ENCODE data around the gene ZSWIM7. TPM values are rescaled to one million over a fixed set of nuclear protein-coding genes. Genes with fewer than 3 reads are reported as not detected.
A peak's percentile ranks its signal among the peaks of the same experiment; 100 is the strongest.

Gene ZSWIM7
- total and polyA plus RNA-seq, 2 of the 4 experiments (the other 2 are of a cell fraction): 6.8 to 12.1 TPM

DNA sequence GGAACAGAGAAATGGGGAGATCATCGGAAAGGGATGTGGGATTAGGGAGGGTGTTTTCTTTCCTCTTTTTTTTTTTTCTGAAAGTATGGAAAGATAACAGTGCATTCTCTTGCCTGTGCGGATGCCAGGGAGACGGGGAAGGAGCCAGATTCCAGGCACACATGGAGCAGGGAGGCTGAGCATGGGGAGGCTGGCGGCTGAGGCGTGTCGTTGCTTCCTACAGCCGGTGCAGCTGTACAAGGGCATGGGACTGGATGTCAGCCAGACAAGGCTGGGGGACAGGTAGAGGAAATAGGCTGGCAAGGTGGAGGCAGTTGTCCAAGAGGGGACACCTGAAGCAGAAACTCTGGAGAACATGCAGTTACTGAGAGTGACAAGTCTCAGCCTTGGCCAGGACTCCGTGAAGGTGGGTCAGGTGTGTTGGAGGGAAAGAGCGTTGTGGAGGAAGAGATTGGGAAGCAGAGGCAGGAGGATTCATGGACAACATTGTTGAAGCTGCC is 71.2 kb downstream of the ZSWIM7 start:
- peaks cover 12% of the 10 kb centered on the region for H3K27me3 ChIP-seq (ENCODE audit: control insufficient read depth, insufficient read depth, low read length)
- no peaks in the 10 kb centered on the region for H3K79me1 ChIP-seq (ENCODE audit: low read depth in 1 of 2, low read length in 2 of 2)
- WGBS, 2 experiments (ENCODE audit: extremely low coverage in 2 of 2, insufficient read length in 1 of 2): 64% methylated on average over 4 of the region's 9 CpGs; no CpG with 5 or more reads in 1 of the 2 experiments
- H2AK9ac ChIP-seq (replicated peaks; ENCODE audit: low read depth, low read length, poor library complexity): peak overlapping the region; percentile 13
- DNase-seq: no peak
- no peak overlapping the region for H3K4me3 ChIP-seq (ENCODE audit: insufficient read depth, low read depth, low read length)
- no peaks in the 10 kb centered on the region for H4K20me1 ChIP-seq (ENCODE audit: insufficient read depth, low read length)
- BruUV-seq (replicated peaks): no TSS peak
- POLR2A ChIA-PET (ENCODE audit: unreplicated experiment): no interaction called here
- no peak overlapping the region for H3K14ac ChIP-seq (replicated peaks; ENCODE audit: low read depth, low read length)
- H2BK120ac ChIP-seq (ENCODE audit: low read depth, low read length): no peak overlapping the region
- CTCF ChIA-PET: no interaction called here
- no peak overlapping the region for H2BK15ac ChIP-seq (ENCODE audit: low read depth, low read length)
- no peak overlapping the region for H3K4me2 ChIP-seq (ENCODE audit: low read depth, low read length)
- dilution Hi-C loops (cut with HindIII; ENCODE audit: low sequenced_read_pairs, unreplicated experiment): no loop called here
- H4K5ac ChIP-seq (ENCODE audit: low read depth, low read length): no peak overlapping the region
- H3K4ac ChIP-seq (ENCODE audit: low read depth, low read length): peak overlapping the region; percentile 2; the same call in 1 of the 2 replicates
- no peak overlapping the region for H2BK5ac ChIP-seq (ENCODE audit: low read depth, low read length, poor library complexity, severe bottlenecking)
- intact Hi-C loops (cut with micrococcal nuclease): no loop called here
- H3K9me3 ChIP-seq (ENCODE audit: control insufficient read depth, insufficient read depth, low read length): no peaks in the 10 kb centered on the region
- peak overlapping the region; percentile 23; the same call in 1 of the 2 replicates for H2BK20ac ChIP-seq (ENCODE audit: low read depth, low read length)
- no peak overlapping the region for H3K18ac ChIP-seq (ENCODE audit: low read depth, low read length)
- peak overlapping the region; percentile 58 for H2AK5ac ChIP-seq (ENCODE audit: low read depth, low read length)
- no peak overlapping the region for H3K27ac ChIP-seq (ENCODE audit: insufficient read depth, low read length)
- TF ChIP-seq NFE2L2 (IDR thresholded peaks at IDR 0.05; ENCODE audit: low read depth, low read length) (no peak), MXI1 (IDR thresholded peaks at IDR 0.05; ENCODE audit: borderline replicate concordance, low read depth, low read length) (no peak), CEBPB (IDR thresholded peaks at IDR 0.05; ENCODE audit: low read depth, low read length) (no peak), USF2 (IDR thresholded peaks at IDR 0.05; ENCODE audit: low read depth, low read length) (no peak), RFX5 (IDR thresholded peaks at IDR 0.05; ENCODE audit: low read depth, low read length) (no peak), SMC3 (IDR thresholded peaks at IDR 0.05; ENCODE audit: low read depth, low read length) (no peak), CHD1 (IDR thresholded peaks at IDR 0.05; ENCODE audit: low read depth, low read length) (no peak), POLR2A (IDR thresholded peaks at IDR 0.05; ENCODE audit: low read depth, low read length) (no peak), ELK1 (IDR thresholded peaks at IDR 0.05; ENCODE audit: borderline replicate concordance, low read depth, low read length) (no peak), MAFK (IDR thresholded peaks at IDR 0.05; ENCODE audit: low read depth, low read length) (no peak), RCOR1 (IDR thresholded peaks at IDR 0.05; ENCODE audit: insufficient replicate concordance, low read length) (no peak), BHLHE40 (IDR thresholded peaks at IDR 0.05; ENCODE audit: low read depth, low read length) (no peak), MAZ (IDR thresholded peaks at IDR 0.05; ENCODE audit: borderline replicate concordance, low read depth, low read length) (no peak), RAD21 (IDR thresholded peaks at IDR 0.05; ENCODE audit: low read length) (no peak), FOS (IDR thresholded peaks at IDR 0.05; ENCODE audit: low read depth, low read length) (no peak)
- TF ChIP-seq, protein P1, sequence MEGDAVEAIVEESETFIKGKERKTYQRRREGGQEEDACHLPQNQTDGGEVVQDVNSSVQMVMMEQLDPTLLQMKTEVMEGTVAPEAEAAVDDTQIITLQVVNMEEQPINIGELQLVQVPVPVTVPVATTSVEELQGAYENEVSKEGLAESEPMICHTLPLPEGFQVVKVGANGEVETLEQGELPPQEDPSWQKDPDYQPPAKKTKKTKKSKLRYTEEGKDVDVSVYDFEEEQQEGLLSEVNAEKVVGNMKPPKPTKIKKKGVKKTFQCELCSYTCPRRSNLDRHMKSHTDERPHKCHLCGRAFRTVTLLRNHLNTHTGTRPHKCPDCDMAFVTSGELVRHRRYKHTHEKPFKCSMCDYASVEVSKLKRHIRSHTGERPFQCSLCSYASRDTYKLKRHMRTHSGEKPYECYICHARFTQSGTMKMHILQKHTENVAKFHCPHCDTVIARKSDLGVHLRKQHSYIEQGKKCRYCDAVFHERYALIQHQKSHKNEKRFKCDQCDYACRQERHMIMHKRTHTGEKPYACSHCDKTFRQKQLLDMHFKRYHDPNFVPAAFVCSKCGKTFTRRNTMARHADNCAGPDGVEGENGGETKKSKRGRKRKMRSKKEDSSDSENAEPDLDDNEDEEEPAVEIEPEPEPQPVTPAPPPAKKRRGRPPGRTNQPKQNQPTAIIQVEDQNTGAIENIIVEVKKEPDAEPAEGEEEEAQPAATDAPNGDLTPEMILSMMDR (conservative IDR thresholded peaks at IDR 0.05; ENCODE audit: low read depth, low read length): no peak
- no peak overlapping the region for H3K23ac ChIP-seq (ENCODE audit: low read depth, low read length)
- H3K4me1 ChIP-seq (ENCODE audit: control insufficient read depth, insufficient read depth, low read length): no peaks in the 10 kb centered on the region
- no peak overlapping the region; the same call in 1 of the 2 replicates for H4K91ac ChIP-seq (ENCODE audit: insufficient read depth, low read depth, low read length)
- H2AFZ ChIP-seq (replicated peaks; ENCODE audit: low read length, poor library complexity): no peak overlapping the region
- no peak overlapping the region for H3K56ac ChIP-seq (ENCODE audit: extremely low read depth, insufficient read depth, low read length)
- no peaks in the 10 kb centered on the region for H3K36me3 ChIP-seq (ENCODE audit: control insufficient read depth, insufficient read depth, low read length)
- no peak overlapping the region for H3K9ac ChIP-seq (ENCODE audit: low read depth, low read length)
- no peak for ATAC-seq (ENCODE audit: low read depth)
- no peaks in the 10 kb centered on the region for H3K9me1 ChIP-seq (ENCODE audit: insufficient read depth, low read length)
- no peak overlapping the region for H4K8ac ChIP-seq (ENCODE audit: low read depth in 2 of 2, low read length in 2 of 2)
- in situ Hi-C loops (cut with MboI; ENCODE audit: low sequenced_read_pairs): no loop called here

Measured in IMR-90 (cell line).